IMR-90 (cell line): Measurements from ENCODE around the gene RASSF4. TPM values are rescaled to one million over a fixed set of nuclear protein-coding genes. Genes with fewer than 3 reads are reported as not detected.

Source experiments
- ATAC-seq: fragments of 200-7000 bp; cut with Tn5 transposase; 2 replicates; pipeline ENCODE4 v1.9.1; 2020; ENCODE audit warnings: low read depth, mild to moderate bottlenecking, moderate library complexity
- BruUV-seq: library from RNA; stranded (reverse); fragments of 400-500 nt; replicated peaks from 2 replicates; lab custom pipeline; 2021; lab: Mats Ljungman, UMichigan
- CTCF ChIA-PET: fragments of 300-600 bp; formaldehyde crosslinking; extraction: SDS; loops from one replicate; lab custom pipeline; 2021; ENCODE audit warnings: antibody characterized with exemption; lab: Yijun Ruan, JAX
- POLR2A ChIA-PET: fragments of 300-600 bp; sonication (Branson Sonifier 250); formaldehyde crosslinking; loops from one replicate; lab custom pipeline; 2022; ENCODE audit warnings: antibody characterized with exemption; ENCODE audit not compliant: unreplicated experiment; lab: Charles Lee
- DNase-seq: peaks from one replicate; pipeline ENCODE4 v3.0.0; 2013
- H2AFZ ChIP-seq: replicated peaks from 2 replicates; pipeline ENCODE3; 2013; ENCODE audit warnings: low read length, mild to moderate bottlenecking; ENCODE audit not compliant: poor library complexity
- H2AK5ac ChIP-seq: 2 replicates; pipeline ENCODE4 v1.6.1; 2013; ENCODE audit warnings: low read depth, low read length, inconsistent platforms
- H2AK9ac ChIP-seq: replicated peaks from 2 replicates; pipeline ENCODE3; 2013; ENCODE audit warnings: mild to moderate bottlenecking, low read depth, low read length, moderate library complexity; ENCODE audit not compliant: poor library complexity
- H2BK120ac ChIP-seq: 2 replicates; pipeline ENCODE4 v1.6.1; 2013; ENCODE audit warnings: low read depth, low read length, inconsistent platforms
- H2BK15ac ChIP-seq: 3 replicates; pipeline ENCODE4 v1.6.1; 2013; ENCODE audit warnings: low read depth, low read length, inconsistent platforms
- H2BK20ac ChIP-seq: 2 replicates; pipeline ENCODE4 v1.6.1; 2013; ENCODE audit warnings: low read depth, mild to moderate bottlenecking, inconsistent platforms, low read length, moderate library complexity
- H2BK5ac ChIP-seq: 2 replicates; pipeline ENCODE4 v1.6.1; 2013; ENCODE audit warnings: mild to moderate bottlenecking, low read depth, low read length, inconsistent platforms; ENCODE audit not compliant: poor library complexity, severe bottlenecking
- H3K14ac ChIP-seq: replicated peaks from 2 replicates; pipeline ENCODE4 v1.6.1; 2013; ENCODE audit warnings: low read depth, low read length, inconsistent platforms
- H3K18ac ChIP-seq: 2 replicates; pipeline ENCODE4 v1.6.1; 2013; ENCODE audit warnings: low read depth, low read length, control low read depth
- H3K23ac ChIP-seq: 2 replicates; pipeline ENCODE4 v1.6.1; 2013; ENCODE audit warnings: low read depth, low read length, inconsistent platforms
- H3K27ac ChIP-seq: 2 replicates; pipeline ENCODE4 v1.5.1; 2013; ENCODE audit warnings: mild to moderate bottlenecking, control low read depth, low read length; ENCODE audit not compliant: insufficient read depth
- H3K27me3 ChIP-seq: 2 replicates; pipeline ENCODE4 v1.6.1; 2013; ENCODE audit warnings: low read length; ENCODE audit not compliant: control insufficient read depth, insufficient read depth
- H3K36me3 ChIP-seq: 2 replicates; pipeline ENCODE4 v1.6.1; 2013; ENCODE audit warnings: low read length, mixed read lengths; ENCODE audit not compliant: control insufficient read depth, insufficient read depth
- H3K4ac ChIP-seq: 2 replicates; pipeline ENCODE4 v1.6.1; 2013; ENCODE audit warnings: low read depth, low read length, inconsistent platforms
- H3K4me1 ChIP-seq: 2 replicates; pipeline ENCODE4 v1.6.1; 2013; ENCODE audit warnings: low read length, mixed read lengths; ENCODE audit not compliant: control insufficient read depth, insufficient read depth
- H3K4me2 ChIP-seq: 2 replicates; pipeline ENCODE4 v1.6.1; 2013; ENCODE audit warnings: low read depth, mild to moderate bottlenecking, control low read depth, low read length, moderate library complexity
- H3K4me3 ChIP-seq: 2 replicates; pipeline ENCODE4 v1.5.1; 2013; ENCODE audit warnings: low read depth, mild to moderate bottlenecking, control low read depth, low read length, moderate library complexity; ENCODE audit not compliant: insufficient read depth
- H3K56ac ChIP-seq: 2 replicates; pipeline ENCODE4 v1.6.1; 2013; ENCODE audit warnings: low read length, inconsistent platforms; ENCODE audit not compliant: insufficient read depth; ENCODE audit errors: extremely low read depth
- H3K79me1 ChIP-seq, 2 experiments: 2 replicates each; pipeline ENCODE4 v1.6.1; 2013; ENCODE audit warnings: low read length in 2 of 2, inconsistent platforms in 1 of 2, low read depth in 1 of 2
- H3K9ac ChIP-seq: 2 replicates; pipeline ENCODE4 v1.6.1; 2013; ENCODE audit warnings: low read depth, low read length, control low read depth
- H3K9me1 ChIP-seq: 2 replicates; pipeline ENCODE4 v1.6.1; 2013; ENCODE audit warnings: low read length, inconsistent platforms; ENCODE audit not compliant: insufficient read depth
- H3K9me3 ChIP-seq: 2 replicates; pipeline ENCODE4 v1.6.1; 2013; ENCODE audit warnings: low read length; ENCODE audit not compliant: control insufficient read depth, insufficient read depth
- H4K20me1 ChIP-seq: 2 replicates; pipeline ENCODE4 v1.6.1; 2013; ENCODE audit warnings: low read length, inconsistent platforms; ENCODE audit not compliant: insufficient read depth
- H4K5ac ChIP-seq: 2 replicates; pipeline ENCODE4 v1.6.1; 2013; ENCODE audit warnings: mild to moderate bottlenecking, low read depth, low read length, control low read depth
- H4K8ac ChIP-seq, 2 experiments: 2 replicates each; pipeline ENCODE4 v1.6.1; 2013; ENCODE audit warnings: low read depth in 2 of 2, low read length in 2 of 2, control low read depth in 1 of 2, inconsistent platforms in 1 of 2
- H4K91ac ChIP-seq: 2 replicates; pipeline ENCODE4 v1.6.1; 2013; ENCODE audit warnings: low read depth, low read length, inconsistent platforms; ENCODE audit not compliant: insufficient read depth
- WGBS, 2 experiments: methylation state at CpG; one replicate each; pipeline versions ENCODE4 v1.1.5 to v1.1.7; 2013; ENCODE audit warnings: missing lambda C conversion rate in 2 of 2; ENCODE audit not compliant: insufficient read length in 1 of 2; ENCODE audit errors: extremely low coverage in 2 of 2; 5-methylcytosine and 5-hydroxymethylcytosine counted together
- dilution Hi-C: fragments of 300-500 bp; cut with HindIII; formaldehyde crosslinking; loops from one replicate; pipeline ENCODE4 v1.14.3; 2018; ENCODE audit warnings: low sequenced_read_pairs; ENCODE audit not compliant: unreplicated experiment
- in situ Hi-C: fragments of 300-500 bp; cut with MboI; formaldehyde crosslinking; loops from 3 replicates; pipeline ENCODE4 v1.14.3; 2019; ENCODE audit warnings: low sequenced_read_pairs, inconsistent platforms, mixed read lengths
- intact Hi-C: fragments of 100-400 bp; cut with micrococcal nuclease; formaldehyde crosslinking; loops from 2 replicates; pipeline ENCODE4 v1.10.0; 2022
- polyA plus RNA-seq, 3 experiments: library from polyadenylated mRNA; depleted of rRNA; stranded (reverse); fragments of >200 nt; gene quantifications; 2 replicates each; pipeline ENCODE4 v1.2.3, GENCODE V29; 2012; ENCODE audit warnings: low replicate concordance in 1 of 3
- total RNA-seq: library from RNA; depleted of rRNA; stranded (reverse); fragments of >200 nt; gene quantifications from 2 replicates; pipeline ENCODE4 v1.2.3, GENCODE V29; 2012
- TF ChIP-seq, protein P1 (sequence below): fragments of 150-350 bp; IDR thresholded peaks from 2 replicates; pipeline ENCODE4 v1.6.1; 2016; ENCODE audit warnings: low read depth, mild to moderate bottlenecking, low read length, moderate library complexity, borderline replicate concordance

The RASSF4 gene
- total and polyA plus RNA-seq, 2 of the 4 experiments (the other 2 are of a cell fraction), result 5.9 to 8.6 TPM

DNA sequence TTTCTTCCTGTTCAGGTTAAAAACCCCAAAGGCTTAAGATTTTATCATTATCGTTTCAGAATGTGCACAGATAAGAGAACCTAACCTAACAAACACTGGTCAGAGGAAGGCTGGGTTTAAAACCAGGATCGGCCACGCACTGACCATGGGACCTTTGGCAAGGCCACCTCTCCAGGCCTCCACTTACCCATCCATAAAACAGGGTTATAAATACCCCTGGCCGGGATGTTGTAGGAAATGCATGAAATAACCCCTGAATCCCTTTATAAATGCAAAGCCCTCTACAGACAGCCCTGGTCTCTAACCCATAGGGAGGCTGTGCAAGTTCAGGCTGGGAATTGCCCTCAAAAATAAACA lies 18.6 kb downstream of the RASSF4 start:
- TSS peak; percentile 83 for BruUV-seq
- TF ChIP-seq, protein P1, sequence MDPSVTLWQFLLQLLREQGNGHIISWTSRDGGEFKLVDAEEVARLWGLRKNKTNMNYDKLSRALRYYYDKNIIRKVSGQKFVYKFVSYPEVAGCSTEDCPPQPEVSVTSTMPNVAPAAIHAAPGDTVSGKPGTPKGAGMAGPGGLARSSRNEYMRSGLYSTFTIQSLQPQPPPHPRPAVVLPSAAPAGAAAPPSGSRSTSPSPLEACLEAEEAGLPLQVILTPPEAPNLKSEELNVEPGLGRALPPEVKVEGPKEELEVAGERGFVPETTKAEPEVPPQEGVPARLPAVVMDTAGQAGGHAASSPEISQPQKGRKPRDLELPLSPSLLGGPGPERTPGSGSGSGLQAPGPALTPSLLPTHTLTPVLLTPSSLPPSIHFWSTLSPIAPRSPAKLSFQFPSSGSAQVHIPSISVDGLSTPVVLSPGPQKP, result no peak
- intact Hi-C loops (no loop called here), dilution Hi-C loops (no loop called here), in situ Hi-C loops (loop anchor here (25.0 kb wide), 4 partner anchors 1034 to 1841 kb away; partner anchors contain the start of genes CSGALNACT2 and HNRNPF)
- Histone ChIP-seq H2BK20ac (peak overlapping the region; percentile 36; the same call in 1 of the 2 replicates), H2BK5ac (peak overlapping the region; percentile 74), H4K5ac (peak overlapping the region; percentile 28), H3K18ac (peak overlapping the region; percentile 36), H3K27ac (peak overlapping the region; percentile 49; the same call in 1 of the 2 replicates), H2AK9ac (peak overlapping the region; percentile 82), H3K23ac (peak overlapping the region; percentile 86), H3K4ac (peak overlapping the region; percentile 89), H2AK5ac (peak overlapping the region; percentile 73), H3K14ac (peak overlapping the region; percentile 69), H3K4me1 (peaks cover 65% of the 10 kb centered on the region), H3K56ac (peak overlapping the region; percentile 8; the same call in 1 of the 2 replicates), H3K9me1 (peaks cover 36% of the 10 kb centered on the region), H3K79me1 (peaks cover 3 to 73% of the 10 kb centered on the region in 2 experiments; a peak in 3 of 4 replicates), H4K8ac (peak overlapping the region in 1 of 2 experiments; percentile 33; a peak in 2 of 4 replicates), H3K4me2 (peak overlapping the region; percentile 84), H3K9ac (peak overlapping the region; percentile 60), H3K27me3 (no peaks in the 10 kb centered on the region), H2AFZ (no peak overlapping the region), H3K4me3 (peak overlapping the region; percentile 55), H4K91ac (peak overlapping the region; percentile 15; the same call in 1 of the 2 replicates), H2BK120ac (peak overlapping the region; percentile 75), H4K20me1 (no peaks in the 10 kb centered on the region; the same call in 1 of the 2 replicates), H3K9me3 (no peaks in the 10 kb centered on the region), H3K36me3 (peaks cover 15% of the 10 kb centered on the region; the same call in 1 of the 2 replicates), H2BK15ac (peak overlapping the region; percentile 80; the same call in 2 of the 3 replicates)
- DNase-seq, result no peak
- ChIA-PET CTCF (interaction anchor here (0.6 to 1.3 kb wide), 3 partner anchors 16 to 505 kb away, joined by 3 to 4 read pairs (median 3); no protein-coding TSS in a partner anchor), POLR2A (interaction anchor here (0.6 kb wide), 1 partner anchor 25 kb away, joined by 3 read pairs; no protein-coding TSS in a partner anchor)
- ATAC-seq, result no peak
- WGBS, 2 experiments, result no CpG with 5 or more reads among the region's 4 CpGs
